CD4-positive, alpha-beta T cell treated with Interleukin-10 for 1 hour (primary cell): Measurements from ENCODE around the gene HDAC9.

Source experiments
- DNase-seq: peaks from one replicate; pipeline ENCODE4 v3.0.0-alpha.2; 2020

The HDAC9 gene

DNA sequence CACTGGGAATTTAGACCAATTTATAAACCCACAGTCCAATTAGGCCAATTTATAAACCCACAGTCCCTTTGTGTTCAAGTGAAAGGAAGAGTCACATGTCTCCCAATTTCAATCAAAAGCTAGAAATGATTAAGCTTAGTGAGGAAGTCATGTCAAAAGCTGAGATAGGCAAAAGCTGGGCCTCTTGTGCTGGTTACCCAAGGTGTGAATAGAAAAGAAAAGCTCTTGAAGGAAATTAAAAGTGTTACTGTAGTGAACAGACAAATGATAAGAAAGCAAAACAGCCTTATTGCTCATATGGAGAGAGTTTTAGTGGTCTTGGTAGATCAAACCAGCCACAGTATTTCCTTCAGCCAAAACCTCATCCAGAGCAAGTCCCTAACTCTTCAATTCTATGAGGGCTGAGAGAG, 245.0 kb downstream of the HDAC9 start:
- no peak for DNase-seq

DNA sequence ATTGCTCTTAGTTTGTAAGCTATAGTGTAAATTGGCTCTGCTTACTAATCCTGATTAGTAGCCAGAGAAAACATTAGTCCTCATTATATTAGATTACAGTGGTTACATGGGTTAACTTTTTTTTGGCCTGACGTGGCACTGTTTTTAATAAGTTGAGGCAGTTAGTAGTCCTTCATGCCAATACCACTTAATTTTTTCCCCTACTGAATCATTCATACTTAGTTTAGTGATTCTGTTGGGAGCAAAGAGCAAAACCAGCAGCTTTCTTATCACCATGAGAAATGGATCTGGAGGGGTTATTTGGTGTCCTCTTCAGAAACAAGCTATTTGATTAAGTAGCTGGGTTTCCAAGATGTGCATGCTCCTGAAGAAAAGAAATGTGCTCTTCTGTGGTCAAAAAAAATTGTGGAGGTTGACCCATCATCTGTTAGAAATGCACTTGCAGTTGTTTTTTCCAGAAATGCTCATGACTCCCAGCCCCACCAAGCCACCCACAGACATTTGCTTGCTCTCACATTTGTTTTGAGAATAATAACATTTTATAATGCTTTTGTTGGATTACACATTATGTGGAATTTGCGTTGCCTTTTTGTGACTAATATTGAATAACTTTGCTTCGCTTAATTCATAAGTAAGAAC, 258.5 kb downstream of the HDAC9 start:
- no peak for DNase-seq

DNA sequence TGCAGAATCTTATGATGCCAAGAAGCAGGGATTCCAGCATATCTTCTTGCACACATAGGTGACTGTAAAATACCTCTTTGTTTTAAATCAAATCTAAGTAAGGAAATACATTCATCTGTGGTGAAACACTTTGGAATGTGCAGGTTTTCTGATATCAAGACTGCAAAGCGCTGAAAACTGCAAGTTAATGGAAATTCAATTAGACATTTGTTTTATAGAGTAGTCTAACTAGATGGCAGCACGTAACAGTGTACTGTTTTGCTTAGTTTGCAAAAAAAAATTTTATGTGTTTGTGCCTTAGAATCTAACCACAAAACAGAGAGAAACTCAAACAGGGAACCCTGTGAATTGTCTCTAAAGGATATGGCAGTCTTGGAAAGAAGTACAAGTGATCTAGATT, 259.2 kb downstream of the HDAC9 start:
- DNase-seq: no peak

DNA sequence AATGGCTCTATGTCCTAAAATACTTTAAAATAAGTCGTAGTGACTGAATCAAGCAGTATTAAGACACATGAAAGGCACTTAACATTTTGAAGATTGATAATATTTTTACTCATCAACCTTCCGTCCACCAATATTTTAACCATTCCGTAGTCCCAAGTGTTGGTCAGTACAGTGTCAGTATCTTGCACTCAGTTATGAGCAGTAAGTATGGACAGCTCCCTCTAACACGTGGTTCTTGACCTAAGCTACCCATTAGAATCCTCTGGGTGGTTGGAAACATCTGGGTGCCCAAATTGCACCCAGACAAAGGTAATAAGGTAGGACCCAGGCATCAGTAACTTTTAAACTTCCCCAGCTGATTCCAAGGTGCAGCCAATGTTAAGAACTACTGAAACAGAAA, 260.2 kb downstream of the HDAC9 start:
- no peak for DNase-seq

DNA sequence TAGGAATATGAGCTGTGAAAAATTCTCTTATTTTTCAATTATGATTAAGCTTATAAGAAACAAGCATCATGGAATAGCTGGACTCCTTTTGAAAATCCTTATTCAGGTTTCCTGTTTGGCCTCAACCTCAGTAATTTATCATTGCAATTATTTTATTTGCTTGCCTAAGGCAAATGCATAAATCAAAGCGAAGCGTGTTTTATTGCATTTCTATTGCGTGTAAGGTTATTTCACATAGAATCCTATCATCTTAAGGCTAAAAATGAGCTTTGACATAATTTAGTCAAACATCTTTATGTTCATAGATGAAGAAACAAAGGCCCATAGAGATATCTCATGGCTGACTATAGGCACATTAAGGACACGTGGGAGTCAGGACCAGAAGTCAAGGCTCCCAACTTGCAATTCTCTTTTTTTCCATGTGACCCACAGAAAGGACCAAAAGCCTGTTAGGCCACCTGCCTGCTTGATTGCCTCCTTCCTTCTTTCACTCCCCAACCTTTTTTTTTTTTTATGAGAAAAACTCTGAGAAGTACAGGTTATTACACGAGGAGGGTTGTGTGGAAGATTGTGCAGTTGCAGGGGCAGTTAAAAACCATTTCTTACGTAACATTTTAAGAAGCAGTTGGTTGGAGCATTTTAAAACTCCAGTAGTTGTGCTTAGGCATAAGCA, 261.0 kb downstream of the HDAC9 start:
- DNase-seq: no peak

DNA sequence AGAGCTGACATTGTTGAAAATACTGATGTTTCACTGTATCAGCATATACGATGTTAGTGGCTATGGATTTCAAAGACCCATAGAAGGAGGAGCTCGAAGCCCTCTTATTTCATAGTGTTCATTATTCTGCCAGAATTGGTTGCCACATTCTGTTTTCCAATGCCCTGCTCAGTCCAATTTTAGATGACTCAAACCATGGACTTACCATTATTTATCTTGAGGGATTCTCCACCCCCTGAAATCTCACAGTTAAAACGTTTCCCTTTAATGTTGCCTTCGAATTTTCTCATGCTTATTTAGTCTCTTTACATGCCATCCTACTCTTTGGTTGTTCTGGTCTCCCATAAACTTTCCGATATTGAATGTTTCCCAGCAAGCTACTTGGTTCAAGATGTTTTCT, 264.5 kb downstream of the HDAC9 start:
- DNase-seq: no peak

DNA sequence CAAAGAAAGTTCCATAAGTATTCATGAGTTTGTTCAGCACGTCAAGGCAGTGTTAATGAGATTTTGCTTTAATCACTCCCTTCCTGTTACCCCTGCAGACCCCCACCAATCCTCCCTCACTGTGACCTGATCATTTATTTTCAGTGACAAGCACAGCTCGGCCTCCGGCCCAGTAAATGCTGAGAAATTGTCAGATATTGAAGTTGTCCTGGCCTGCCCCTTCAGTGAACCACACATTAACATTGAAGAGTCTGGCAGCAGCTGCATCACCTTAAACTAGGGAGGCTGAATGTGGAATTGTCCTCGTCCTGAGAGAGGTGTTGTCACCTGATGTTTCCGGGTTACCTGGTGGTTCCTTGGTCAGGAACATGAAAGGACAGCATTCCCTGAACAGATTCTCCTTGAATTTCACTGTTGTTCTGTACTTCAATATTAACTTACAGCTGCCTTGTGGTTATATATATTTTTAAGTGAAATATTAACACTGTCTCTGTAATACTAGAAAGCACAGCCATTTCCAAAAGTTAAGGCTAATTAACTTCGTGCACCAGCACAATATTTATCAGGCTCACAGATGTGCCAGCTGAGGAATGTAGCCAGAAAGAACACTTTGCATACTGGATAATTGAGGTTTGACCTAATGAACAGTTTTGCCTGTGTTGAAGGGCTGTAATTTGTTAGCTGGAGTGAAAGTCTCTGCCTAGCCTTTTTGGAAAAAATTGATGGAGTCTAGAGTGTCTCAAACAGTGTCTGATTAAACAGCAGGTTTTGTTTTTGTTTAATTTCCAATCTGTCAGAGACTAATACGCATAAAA, 265.3 kb downstream of the HDAC9 start:
- no peak for DNase-seq

DNA sequence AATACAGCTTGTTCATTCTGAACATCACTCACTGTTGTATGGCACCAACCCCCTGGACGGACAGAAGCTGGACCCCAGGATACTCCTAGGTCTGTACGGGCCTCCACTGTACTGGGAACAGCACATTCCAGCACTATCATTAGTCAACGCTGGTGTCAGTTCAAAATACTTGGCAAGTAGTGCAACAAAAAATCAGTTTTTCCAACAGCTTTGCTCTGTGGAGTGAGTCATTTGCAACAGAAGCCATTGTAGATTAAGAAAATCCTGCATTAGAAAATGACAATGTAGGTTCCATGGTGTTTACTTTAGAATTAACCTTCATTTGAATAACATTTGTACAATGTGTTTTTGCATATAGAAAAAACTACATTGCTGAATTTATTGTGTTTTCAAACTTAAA, 266.6 kb downstream of the HDAC9 start:
- DNase-seq: no peak

DNA sequence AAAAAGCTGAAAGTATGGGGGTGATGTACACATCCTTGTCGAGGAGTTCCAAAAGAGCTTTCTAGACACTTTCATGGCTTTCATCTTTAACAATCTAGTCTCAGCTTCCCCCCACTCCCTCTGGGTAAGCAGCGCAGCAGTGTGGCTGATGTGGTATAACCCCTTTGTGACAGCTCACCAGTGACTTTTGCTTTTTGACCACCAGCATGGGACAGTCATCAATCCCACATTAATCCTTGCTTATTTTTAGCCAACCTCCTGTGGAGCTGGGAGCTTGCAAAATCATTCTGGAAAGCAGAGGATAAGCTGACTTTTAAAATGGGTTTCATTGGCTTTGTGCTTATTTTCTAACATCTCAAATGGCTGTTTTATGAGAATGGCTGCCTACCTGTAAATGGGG, 272.7 kb downstream of the HDAC9 start:
- no peak for DNase-seq

DNA sequence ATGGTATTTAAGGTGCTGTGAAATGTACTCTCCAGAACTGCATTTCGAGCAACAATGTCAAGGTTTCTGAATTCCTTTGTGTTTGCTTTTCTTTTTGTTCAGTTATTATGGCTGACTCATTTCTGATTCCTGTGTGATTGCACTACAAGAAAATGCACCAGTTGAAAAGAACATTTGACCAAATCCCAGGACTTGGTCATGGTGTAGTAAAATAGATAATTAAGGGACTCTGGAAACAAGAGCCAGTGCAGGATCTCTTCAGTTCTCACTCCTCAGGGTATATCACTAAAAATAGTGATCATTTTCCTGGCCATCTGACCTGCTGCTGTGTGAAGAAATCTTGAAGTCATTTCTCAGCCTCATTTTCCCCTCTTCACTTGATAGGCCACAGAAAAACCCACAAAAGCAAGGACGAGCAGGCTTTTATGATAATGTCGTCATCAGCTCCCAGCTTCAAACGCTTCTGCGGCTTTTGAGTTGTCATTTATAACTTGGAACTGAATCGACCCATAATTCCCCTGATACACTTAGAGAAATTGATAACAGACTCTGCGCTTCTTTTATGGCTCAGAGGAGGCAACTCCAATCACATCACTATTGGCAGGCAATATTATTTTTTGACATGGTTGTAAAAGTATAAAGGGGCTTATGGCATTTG, 274.7 kb downstream of the HDAC9 start:
- no peak for DNase-seq

DNA sequence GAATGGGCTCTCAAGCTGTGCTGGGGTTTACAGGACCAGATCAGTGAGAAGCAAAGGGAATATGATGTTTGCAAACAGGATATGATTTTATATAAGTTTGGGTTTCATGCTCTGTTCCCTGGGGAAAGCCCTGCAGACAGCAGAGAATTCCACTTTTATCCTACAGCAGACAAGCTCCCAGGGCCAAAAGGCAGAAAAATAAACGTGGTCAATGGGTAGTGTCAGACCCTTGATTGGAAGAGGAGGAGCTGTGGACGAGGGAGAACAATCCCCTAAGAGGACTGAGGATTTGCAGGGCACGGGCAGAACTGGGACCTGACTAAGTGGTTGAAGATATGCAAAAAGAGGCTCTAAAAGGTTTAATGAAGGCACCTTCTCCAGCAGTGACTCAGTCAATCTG, 275.3 kb downstream of the HDAC9 start:
- no peak for DNase-seq

DNA sequence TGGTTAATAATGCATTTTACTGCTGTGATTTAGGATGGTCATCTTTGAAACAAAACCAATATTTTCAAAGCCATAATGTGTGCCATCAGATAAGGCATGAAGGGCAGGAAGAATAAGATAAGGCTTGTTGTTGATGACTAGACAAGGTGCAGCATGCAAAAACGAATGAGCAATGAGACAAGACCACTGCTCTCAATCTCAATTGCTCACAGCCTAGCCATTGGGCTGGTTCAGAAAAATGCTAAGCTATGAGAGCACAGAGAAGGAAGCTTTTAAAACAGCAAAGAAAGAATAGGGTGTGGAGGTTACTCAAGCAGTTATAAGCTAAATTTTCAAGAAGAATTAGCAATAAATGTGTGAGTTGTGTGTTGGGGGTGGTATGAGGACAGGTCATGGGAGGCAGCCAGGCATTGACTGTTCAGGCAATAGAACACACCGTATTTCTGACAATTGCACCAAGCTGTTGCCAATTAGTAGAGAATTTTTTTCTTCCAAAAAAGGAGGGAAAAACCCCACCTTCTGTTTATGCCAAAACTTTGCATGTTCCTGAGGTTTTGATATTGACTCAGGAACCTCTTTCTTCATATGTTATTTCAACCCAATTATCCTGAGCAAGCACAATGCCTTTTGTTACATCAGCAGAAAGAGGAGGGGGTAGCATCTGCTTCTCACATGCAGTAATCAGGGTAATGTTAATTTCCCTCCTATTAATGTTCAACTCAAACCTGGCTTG, 276.5 kb downstream of the HDAC9 start:
- DNase-seq: no peak

DNA sequence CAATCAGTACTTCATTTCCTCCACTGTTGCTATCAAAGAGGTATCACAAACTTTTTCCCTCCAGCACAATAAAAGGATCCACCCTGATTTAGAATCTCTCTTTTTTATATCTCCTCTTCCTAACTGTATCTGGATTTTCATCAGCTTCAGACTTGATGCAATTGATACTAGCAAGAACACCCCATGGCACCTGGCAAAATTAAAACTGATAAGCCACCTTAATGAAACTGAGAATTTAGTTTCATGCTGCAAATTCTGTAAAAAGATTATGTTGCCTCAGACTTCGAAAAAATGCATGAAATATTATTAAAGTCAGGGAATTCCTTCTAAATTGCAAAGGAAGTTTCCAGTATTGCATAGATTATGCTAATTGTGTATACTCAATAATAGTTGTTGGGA, 277.0 kb downstream of the HDAC9 start:
- no peak for DNase-seq

DNA sequence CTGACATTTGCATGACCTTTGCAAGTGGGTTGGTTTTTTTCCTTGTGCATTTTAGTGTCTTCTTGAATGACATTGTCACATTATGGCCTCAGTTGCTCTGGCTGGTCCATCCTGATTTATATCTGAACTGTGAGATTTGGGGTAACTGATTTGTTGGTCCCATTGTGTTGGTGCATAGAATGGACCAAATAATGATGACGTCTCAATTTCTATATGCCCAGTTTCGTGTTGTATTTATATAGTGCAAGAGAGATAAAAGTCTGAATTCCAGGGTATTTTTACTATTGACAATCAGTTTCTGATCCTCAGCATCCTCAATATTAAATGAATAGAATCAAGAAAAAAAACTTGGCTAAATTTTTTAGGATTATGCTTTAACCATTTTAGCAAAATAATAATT, 281.8 kb downstream of the HDAC9 start:
- DNase-seq: no peak

DNA sequence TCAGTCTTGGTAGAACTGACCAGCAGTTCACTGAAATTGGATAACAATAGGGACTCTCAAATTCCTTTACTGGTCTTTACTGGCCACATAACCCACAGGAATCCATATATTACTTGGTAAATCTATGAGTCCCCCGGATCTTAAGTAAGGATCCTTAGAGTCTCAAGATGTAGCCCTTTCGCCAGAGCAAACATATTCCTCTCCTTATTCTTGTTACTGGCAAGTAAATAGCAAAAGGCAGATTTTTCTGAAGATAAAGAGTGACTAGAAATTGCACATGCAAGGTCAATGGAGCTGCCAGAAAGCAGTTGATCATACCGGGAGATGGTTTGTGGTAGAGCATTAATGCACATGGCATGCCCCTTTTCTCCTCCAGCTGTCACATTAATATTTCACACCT, 283.0 kb downstream of the HDAC9 start:
- DNase-seq: no peak

DNA sequence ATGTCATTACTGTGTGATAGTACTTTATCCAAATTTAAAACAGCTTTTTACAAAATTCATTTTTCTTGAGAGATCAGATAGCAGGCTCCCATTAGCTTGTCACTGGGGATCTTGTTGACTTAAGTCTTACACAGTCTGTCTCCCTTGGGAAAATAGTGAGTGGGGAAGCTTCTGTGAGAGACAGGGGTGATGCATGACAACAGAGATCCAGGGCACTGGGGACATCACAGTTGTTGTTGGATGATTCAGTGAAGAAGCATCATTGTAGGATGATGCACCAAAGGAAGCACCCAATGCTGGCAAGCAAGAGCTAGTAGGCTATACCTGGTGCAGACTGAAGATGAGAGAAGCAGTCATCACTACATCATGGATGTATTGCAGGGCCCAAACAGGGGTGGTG, 284.7 kb downstream of the HDAC9 start:
- no peak for DNase-seq

DNA sequence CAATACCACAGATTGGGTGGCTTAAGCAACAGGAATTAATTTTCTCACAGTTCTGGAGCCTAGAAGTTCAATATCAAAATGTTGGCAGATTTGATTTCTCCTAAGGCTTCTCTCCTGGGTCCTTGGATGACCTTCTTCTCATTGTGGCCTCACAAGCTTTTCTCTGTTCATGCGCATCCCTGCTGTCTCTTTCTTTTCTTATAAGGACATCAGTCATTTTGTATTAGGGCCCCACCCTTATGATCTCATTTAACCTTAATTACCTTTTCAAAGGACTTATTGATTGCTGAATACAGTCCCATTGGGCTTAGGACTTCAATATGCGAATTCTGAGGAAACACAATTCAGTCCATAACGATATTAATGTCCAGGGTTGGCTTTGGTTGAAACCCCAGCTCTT, 285.4 kb downstream of the HDAC9 start:
- DNase-seq: no peak

DNA sequence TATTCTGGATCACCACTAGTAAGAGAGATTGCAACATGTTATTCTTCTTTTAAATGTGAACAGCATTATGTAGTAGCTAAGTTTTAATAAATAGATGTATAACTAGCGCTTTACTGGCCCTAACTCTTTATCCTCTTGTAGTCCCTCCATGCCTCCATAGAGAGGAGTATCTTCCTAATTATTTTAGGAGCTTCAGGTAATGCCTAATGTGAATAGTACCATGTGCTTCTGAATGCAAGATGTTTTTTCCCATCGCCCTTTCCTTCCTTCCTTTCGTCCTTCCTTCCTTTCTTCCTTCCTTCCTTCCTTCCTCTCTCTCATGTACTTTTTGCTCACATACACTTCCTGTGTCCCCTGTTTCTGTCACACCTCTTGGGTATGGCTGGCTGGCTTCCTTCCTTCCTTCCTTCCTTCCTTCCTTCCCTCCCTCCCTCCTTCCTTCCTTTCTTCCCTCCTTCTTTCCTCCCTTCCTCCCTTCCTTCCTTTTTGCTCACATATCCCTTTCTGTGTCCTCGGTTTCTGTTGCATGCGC, 290.7 kb downstream of the HDAC9 start:
- no peak for DNase-seq

DNA sequence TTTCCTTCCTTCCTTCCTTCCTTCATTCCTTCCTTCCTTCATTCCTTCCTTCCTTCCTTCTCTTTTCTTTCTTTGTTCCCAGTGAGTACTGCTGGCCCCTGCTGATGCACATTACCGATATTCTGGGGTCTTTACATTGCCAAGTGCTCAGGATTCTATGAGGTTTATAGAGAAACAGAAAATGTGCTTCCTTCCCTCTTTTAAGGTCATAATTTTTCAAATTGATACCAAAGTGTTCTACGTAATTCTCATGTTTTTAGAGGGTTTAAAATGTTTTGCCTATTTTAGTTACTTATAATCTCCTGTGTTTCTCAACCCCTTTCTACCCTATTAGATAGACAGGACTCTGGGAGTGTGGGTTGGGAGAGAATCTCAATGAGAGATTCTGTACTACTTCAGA, 291.2 kb downstream of the HDAC9 start:
- DNase-seq: no peak

DNA sequence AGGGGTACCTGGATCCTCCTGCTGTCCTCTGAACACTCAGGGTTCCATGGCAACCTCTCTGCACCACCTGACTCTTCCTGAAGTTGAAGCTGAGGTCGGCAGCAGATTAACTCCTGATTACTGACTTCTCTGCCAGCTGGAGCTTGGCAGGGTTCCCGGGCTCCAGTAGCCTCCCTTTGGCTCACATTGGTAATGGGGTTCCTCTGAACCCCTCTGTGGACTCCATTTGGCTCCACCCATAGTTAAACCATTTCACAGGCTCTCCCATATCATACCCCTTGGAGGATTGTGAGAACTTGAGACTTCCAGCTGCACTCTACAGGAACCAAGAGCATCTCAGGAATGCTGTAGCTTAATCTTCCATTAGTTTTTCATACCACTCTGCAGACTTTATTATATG, 292.5 kb downstream of the HDAC9 start:
- DNase-seq: no peak

DNA sequence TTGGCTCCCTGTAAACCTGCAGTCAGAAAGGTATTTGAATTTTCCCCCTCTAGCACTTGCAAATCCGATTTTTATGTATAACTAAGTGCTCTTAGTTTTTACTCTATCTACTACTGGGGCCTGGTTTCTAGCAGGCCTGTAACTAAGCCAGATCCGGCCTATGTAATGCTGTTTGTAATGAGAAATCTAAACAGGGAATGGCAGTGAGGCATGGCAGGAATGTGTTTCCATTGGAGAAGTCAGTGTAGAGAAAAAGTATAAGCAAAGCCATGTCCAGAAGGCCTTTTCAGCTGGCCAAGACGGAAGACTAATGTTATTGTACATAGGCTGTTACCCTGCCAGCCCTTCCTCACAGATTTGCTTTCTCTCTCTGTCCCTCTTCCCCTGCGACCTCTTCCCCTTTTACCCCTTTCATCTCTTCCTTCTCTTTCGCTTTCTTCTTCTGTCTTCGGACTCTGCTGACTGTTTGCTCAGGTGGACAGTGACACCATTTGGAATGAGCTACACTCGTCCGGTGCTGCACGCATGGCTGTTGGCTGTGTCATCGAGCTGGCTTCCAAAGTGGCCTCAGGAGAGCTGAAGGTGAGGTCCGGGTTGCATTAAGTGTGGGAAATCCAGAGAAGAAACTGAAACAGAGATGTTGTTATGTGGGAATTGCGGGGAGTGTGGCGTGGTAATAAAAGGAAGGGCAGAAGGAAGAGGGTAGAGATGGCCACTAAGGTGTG, 297.5 kb downstream of the HDAC9 start:
- no peak for DNase-seq

DNA sequence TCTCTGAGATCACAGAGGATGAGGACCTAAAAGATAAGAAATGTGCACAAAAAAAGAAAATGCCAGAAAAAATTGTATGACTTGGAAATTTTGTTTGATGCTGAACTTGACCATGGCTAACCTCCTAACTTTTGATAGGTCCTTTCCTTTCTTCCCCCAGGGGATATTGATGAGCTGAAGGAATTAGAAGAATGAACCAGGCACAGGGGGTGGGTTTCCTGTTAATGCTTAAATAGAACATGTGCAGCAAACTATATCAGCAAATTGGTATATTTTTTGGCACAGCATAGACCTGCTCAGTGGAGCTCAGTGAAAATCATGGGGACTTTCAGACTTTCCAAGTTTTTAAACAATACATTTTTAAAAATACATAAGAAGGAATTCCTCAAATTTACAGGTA, 300.7 kb downstream of the HDAC9 start:
- no peak for DNase-seq
